Measurements from ENCODE around the gene ANKRD13A. TPM values are rescaled to one million over a fixed set of nuclear protein-coding genes. Genes with fewer than 3 reads are reported as not detected.
"Not testable (repeated sequence)": the region's sequence is repeated elsewhere in the genome, so short reads cannot be mapped to it uniquely, and the experiment has no call there.

The ANKRD13A gene
- total RNA-seq, 1 donor from 2014 or later: 25.1 TPM

GRCh38 chr12:109983432-109984142 is 15.6 kb upstream of the ANKRD13A start:
- H3K4me3 Mint-ChIP-seq: no peak overlapping the region
- no peaks in the 10 kb centered on the region for H3K4me1 Mint-ChIP-seq
- DNase-seq (ENCODE audit: low spot score in 2 of 2, unreplicated experiment in 2 of 2): no peak
- TF ChIP-seq CTCF (IDR thresholded peaks at IDR 0.05; ENCODE audit: unreplicated experiment): no peak
- peaks cover 40% of the 10 kb centered on the region for H3K36me3 Mint-ChIP-seq
- H3K9me3 Mint-ChIP-seq: peaks cover 4% of the 10 kb centered on the region
- H3K27ac Mint-ChIP-seq: no peak overlapping the region
- H3K27me3 Mint-ChIP-seq (ENCODE audit: low read depth): no peaks in the 10 kb centered on the region

- not testable (repeated sequence) for DNase-seq (ENCODE audit: low spot score in 2 of 2, unreplicated experiment in 2 of 2)
Measured at GRCh38 chr12:109986236-109986635, 13.0 kb upstream of the ANKRD13A start.

GRCh38 chr12:109987615-109988014 is 11.6 kb upstream of the ANKRD13A start:
- no peak overlapping the region for H3K4me3 Mint-ChIP-seq
- peaks cover 25% of the 10 kb centered on the region for H3K36me3 Mint-ChIP-seq
- DNase-seq (ENCODE audit: low spot score in 2 of 2, unreplicated experiment in 2 of 2): no peak
- no peak for TF ChIP-seq CTCF (IDR thresholded peaks at IDR 0.05; ENCODE audit: unreplicated experiment)
- H3K27ac Mint-ChIP-seq: no peak overlapping the region
- H3K9me3 Mint-ChIP-seq: no peaks in the 10 kb centered on the region
- no peaks in the 10 kb centered on the region for H3K27me3 Mint-ChIP-seq (ENCODE audit: low read depth)
- H3K4me1 Mint-ChIP-seq: no peaks in the 10 kb centered on the region

More at GRCh38 chr12:109986236-109986635, 13.0 kb upstream of the ANKRD13A start:
- peaks cover 32% of the 10 kb centered on the region for H3K36me3 Mint-ChIP-seq
- not testable (repeated sequence) for H3K9me3 Mint-ChIP-seq; H3K27me3 Mint-ChIP-seq (ENCODE audit: low read depth); H3K4me1 Mint-ChIP-seq; H3K27ac Mint-ChIP-seq; H3K4me3 Mint-ChIP-seq

- H3K9me3 Mint-ChIP-seq: no peaks in the 10 kb centered on the region
- peaks cover 24% of the 10 kb centered on the region for H3K36me3 Mint-ChIP-seq
- DNase-seq (ENCODE audit: low spot score in 2 of 2, unreplicated experiment in 2 of 2): no peak
- no peak overlapping the region for H3K27ac Mint-ChIP-seq
- no peaks in the 10 kb centered on the region for H3K27me3 Mint-ChIP-seq (ENCODE audit: low read depth)
- no peaks in the 10 kb centered on the region for H3K4me1 Mint-ChIP-seq
- no peak for TF ChIP-seq CTCF (IDR thresholded peaks at IDR 0.05; ENCODE audit: unreplicated experiment)
- H3K4me3 Mint-ChIP-seq: no peak overlapping the region
Measured at GRCh38 chr12:109988274-109988673, 11.0 kb upstream of the ANKRD13A start.

- Mint-ChIP-seq H3K4me1 (no peaks in the 10 kb centered on the region), H3K4me3 (no peak overlapping the region), H3K27me3 (ENCODE audit: low read depth) (no peaks in the 10 kb centered on the region), H3K27ac (no peak overlapping the region), H3K9me3 (no peaks in the 10 kb centered on the region), H3K36me3 (peaks cover 21% of the 10 kb centered on the region)
- no peak for TF ChIP-seq CTCF (IDR thresholded peaks at IDR 0.05; ENCODE audit: unreplicated experiment)
- no peak for DNase-seq (ENCODE audit: low spot score in 2 of 2, unreplicated experiment in 2 of 2)
Measured at GRCh38 chr12:109988903-109989302, 10.3 kb upstream of the ANKRD13A start.

- Mint-ChIP-seq H3K36me3 (peaks cover 21% of the 10 kb centered on the region), H3K4me3 (no peak overlapping the region), H3K9me3 (no peaks in the 10 kb centered on the region), H3K27me3 (ENCODE audit: low read depth) (no peaks in the 10 kb centered on the region), H3K4me1 (peaks cover 4% of the 10 kb centered on the region), H3K27ac (no peak overlapping the region)
- no peak for DNase-seq (ENCODE audit: low spot score in 2 of 2, unreplicated experiment in 2 of 2)
- TF ChIP-seq CTCF (IDR thresholded peaks at IDR 0.05; ENCODE audit: unreplicated experiment): no peak
Measured at GRCh38 chr12:109989380-109989779, 9.8 kb upstream of the ANKRD13A start.
